ENCODE results near the gene TRIM41. TPM values are rescaled to one million over a fixed set of nuclear protein-coding genes. Genes with fewer than 3 reads are reported as not detected.

TRIM41 gene
- total and polyA plus RNA-seq, 9 of the 15 experiments (the other 6 are each of a cell fraction or from before 2014, with no cell fraction given): 1.8 to 47.6 (median 20.9) TPM

- TF ChIP-seq PRDM10 (IDR thresholded peaks at IDR 0.05; ENCODE audit: partially characterized antibody): peak; percentile 51
- TF ChIP-seq TARDBP (IDR thresholded peaks at IDR 0.05): peak; percentile 80
- no peak; the same call in 1 of the 2 replicates for TF ChIP-seq GABPB1 (CRISPR knock-in tag; IDR thresholded peaks at IDR 0.05)
- TF ChIP-seq ZBTB34 (CRISPR knock-in tag; IDR thresholded peaks at IDR 0.05): no peak
- peak; percentile 9 for TF ChIP-seq FOS (IDR thresholded peaks at IDR 0.05; ENCODE audit: extremely low read depth, insufficient read length)
- TF ChIP-seq ZNF79 (CRISPR knock-in tag; IDR thresholded peaks at IDR 0.05; ENCODE audit: low read depth): no peak
- peak; percentile 24 for TF ChIP-seq TAF1 (IDR thresholded peaks at IDR 0.05; ENCODE audit: control insufficient read depth, extremely low read depth, insufficient read depth, low read length, severe bottlenecking)
- TF ChIP-seq, protein P1, sequence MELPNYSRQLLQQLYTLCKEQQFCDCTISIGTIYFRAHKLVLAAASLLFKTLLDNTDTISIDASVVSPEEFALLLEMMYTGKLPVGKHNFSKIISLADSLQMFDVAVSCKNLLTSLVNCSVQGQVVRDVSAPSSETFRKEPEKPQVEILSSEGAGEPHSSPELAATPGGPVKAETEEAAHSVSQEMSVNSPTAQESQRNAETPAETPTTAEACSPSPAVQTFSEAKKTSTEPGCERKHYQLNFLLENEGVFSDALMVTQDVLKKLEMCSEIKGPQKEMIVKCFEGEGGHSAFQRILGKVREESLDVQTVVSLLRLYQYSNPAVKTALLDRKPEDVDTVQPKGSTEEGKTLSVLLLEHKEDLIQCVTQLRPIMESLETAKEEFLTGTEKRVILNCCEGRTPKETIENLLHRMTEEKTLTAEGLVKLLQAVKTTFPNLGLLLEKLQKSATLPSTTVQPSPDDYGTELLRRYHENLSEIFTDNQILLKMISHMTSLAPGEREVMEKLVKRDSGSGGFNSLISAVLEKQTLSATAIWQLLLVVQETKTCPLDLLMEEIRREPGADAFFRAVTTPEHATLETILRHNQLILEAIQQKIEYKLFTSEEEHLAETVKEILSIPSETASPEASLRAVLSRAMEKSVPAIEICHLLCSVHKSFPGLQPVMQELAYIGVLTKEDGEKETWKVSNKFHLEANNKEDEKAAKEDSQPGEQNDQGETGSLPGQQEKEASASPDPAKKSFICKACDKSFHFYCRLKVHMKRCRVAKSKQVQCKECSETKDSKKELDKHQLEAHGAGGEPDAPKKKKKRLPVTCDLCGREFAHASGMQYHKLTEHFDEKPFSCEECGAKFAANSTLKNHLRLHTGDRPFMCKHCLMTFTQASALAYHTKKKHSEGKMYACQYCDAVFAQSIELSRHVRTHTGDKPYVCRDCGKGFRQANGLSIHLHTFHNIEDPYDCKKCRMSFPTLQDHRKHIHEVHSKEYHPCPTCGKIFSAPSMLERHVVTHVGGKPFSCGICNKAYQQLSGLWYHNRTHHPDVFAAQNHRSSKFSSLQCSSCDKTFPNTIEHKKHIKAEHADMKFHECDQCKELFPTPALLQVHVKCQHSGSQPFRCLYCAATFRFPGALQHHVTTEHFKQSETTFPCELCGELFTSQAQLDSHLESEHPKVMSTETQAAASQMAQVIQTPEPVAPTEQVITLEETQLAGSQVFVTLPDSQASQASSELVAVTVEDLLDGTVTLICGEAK (IDR thresholded peaks at IDR 0.05): peak; percentile 84
- TF ChIP-seq, protein P1 (CRISPR knock-in tag; IDR thresholded peaks at IDR 0.05): no peak
- no peak for TF ChIP-seq ATF2 (CRISPR knock-in tag; IDR thresholded peaks at IDR 0.05)
- no peak for TF ChIP-seq ZNF3 (CRISPR knock-in tag; IDR thresholded peaks at IDR 0.05)
- peak; percentile 54 for TF ChIP-seq PHF20 (IDR thresholded peaks at IDR 0.05; ENCODE audit: partially characterized antibody)
Observed at GRCh38 chr5:181187500-181188213, 35.4 kb upstream of the TRIM41 start (continued).

Data from K562 (cell line).